GM23338 (cell line): ENCODE data around the gene RNH1. TPM values are rescaled to one million over a fixed set of nuclear protein-coding genes. Genes with fewer than 3 reads are reported as not detected.

Source experiments
- ATAC-seq: fragments of 200-7000 bp; cut with Tn5 transposase; 3 replicates; pipeline ENCODE4 v1.9.1; 2020
- DNase-seq: peaks from one replicate; pipeline ENCODE4 v3.0.0-alpha.2; 2015; ENCODE audit warnings: low spot score
- H2AFZ ChIP-seq: fragments of 200-600 bp; sonication (generic); 2 replicates; pipeline ENCODE4 v1.8.0; 2016; ENCODE audit warnings: antibody characterized with exemption, mild to moderate bottlenecking, moderate library complexity
- H3F3A ChIP-seq: fragments of 200-600 bp; sonication (generic); replicated peaks from 2 replicates; pipeline ENCODE4 v1.8.0; 2017; ENCODE audit warnings: antibody characterized with exemption, mixed run types, low read depth
- H3K27ac ChIP-seq: fragments of 200-600 bp; sonication (generic); 2 replicates; pipeline ENCODE4 v1.6.1; 2016; ENCODE audit warnings: low read depth
- H3K27me3 ChIP-seq: fragments of 200-600 bp; sonication (generic); 2 replicates; pipeline ENCODE4 v1.8.0; 2016; ENCODE audit warnings: mild to moderate bottlenecking, mixed run types, moderate library complexity; ENCODE audit not compliant: insufficient read depth
- H3K36me3 ChIP-seq: fragments of 200-600 bp; sonication (generic); 2 replicates; pipeline ENCODE4 v1.8.0; 2016; ENCODE audit warnings: mild to moderate bottlenecking; ENCODE audit not compliant: insufficient read depth
- H3K4me1 ChIP-seq: fragments of 200-600 bp; sonication (generic); 2 replicates; pipeline ENCODE4 v1.8.0; 2016; ENCODE audit warnings: mild to moderate bottlenecking, moderate library complexity; ENCODE audit not compliant: insufficient read depth
- H3K4me2 ChIP-seq: fragments of 200-600 bp; sonication (generic); 2 replicates; pipeline ENCODE4 v1.7.1; 2017; ENCODE audit warnings: mixed run types
- H3K4me3 ChIP-seq: fragments of 200-600 bp; sonication (generic); 2 replicates; pipeline ENCODE4 v1.6.1; 2016; ENCODE audit warnings: mixed run types
- H3K79me2 ChIP-seq: fragments of 200-600 bp; sonication (generic); replicated peaks from 2 replicates; pipeline ENCODE4 v1.8.0; 2017; ENCODE audit warnings: mild to moderate bottlenecking; ENCODE audit not compliant: insufficient read depth
- H3K9me2 ChIP-seq: fragments of 200-600 bp; sonication (generic); 2 replicates; pipeline ENCODE4 v1.8.0; 2017; ENCODE audit not compliant: insufficient read depth
- H4K20me1 ChIP-seq: fragments of 200-600 bp; sonication (generic); replicated peaks from 2 replicates; pipeline ENCODE4 v1.8.0; 2017; ENCODE audit warnings: mild to moderate bottlenecking; ENCODE audit not compliant: insufficient read depth
- H3K27ac Mint-ChIP-seq: 2 replicates; pipeline ENCODE4 v1.8.0; 2020; ENCODE audit warnings: inconsistent platforms, mild to moderate bottlenecking, moderate library complexity, mixed read lengths
- H3K27me3 Mint-ChIP-seq: 3 replicates; pipeline ENCODE4 v1.8.0; 2022; ENCODE audit warnings: low read depth, mild to moderate bottlenecking, moderate library complexity, mixed read lengths, inconsistent platforms; ENCODE audit not compliant: insufficient read depth, poor library complexity
- H3K36me3 Mint-ChIP-seq: 3 replicates; pipeline ENCODE4 v1.8.0; 2021; ENCODE audit warnings: low read depth, mild to moderate bottlenecking, inconsistent platforms, moderate library complexity, mixed read lengths
- H3K4me1 Mint-ChIP-seq: 3 replicates; pipeline ENCODE4 v1.8.0; 2020; ENCODE audit warnings: mild to moderate bottlenecking, inconsistent platforms, mixed read lengths
- H3K4me3 Mint-ChIP-seq: 3 replicates; pipeline ENCODE4 v1.8.0; 2021; ENCODE audit warnings: moderate library complexity, mild to moderate bottlenecking, inconsistent platforms, mixed read lengths
- H3K9me3 Mint-ChIP-seq: 3 replicates; pipeline ENCODE4 v1.8.0; 2020; ENCODE audit warnings: moderate library complexity, mild to moderate bottlenecking, inconsistent platforms, mixed read lengths
- EZH2phosphoT487 ChIP-seq: fragments of 200-600 bp; sonication (generic); IDR thresholded peaks from one replicate; pipeline ENCODE4 v1.8.1; 2018; ENCODE audit warnings: antibody characterized with exemption; ENCODE audit not compliant: unreplicated experiment
- NANOG ChIP-seq: IDR thresholded peaks from 2 replicates; pipeline ENCODE4 v1.6.1; 2016; ENCODE audit warnings: antibody characterized with exemption, borderline replicate concordance
- POLR2AphosphoS5 ChIP-seq: IDR thresholded peaks from 2 replicates; pipeline ENCODE4 v1.6.1; 2016; ENCODE audit warnings: antibody characterized with exemption, low read depth
- ZNF114 ChIP-seq: fragments of 250-450 bp; sonication (Bioruptor Pico); IDR thresholded peaks from 2 replicates; pipeline ENCODE4 v1.5.0; 2020; ENCODE audit warnings: mild to moderate bottlenecking, moderate library complexity
- ZNF331 ChIP-seq: fragments of 250-450 bp; sonication (Bioruptor Pico); IDR thresholded peaks from 2 replicates; pipeline ENCODE4 v1.5.0; 2020; ENCODE audit warnings: low read depth, mild to moderate bottlenecking, moderate library complexity
- polyA plus RNA-seq: library from polyadenylated mRNA; unstranded; fragments of >200 nt; fragmentation: Nextera tagmentation; extraction: Ambion mirVana; gene quantifications from 2 replicates; pipeline ENCODE4 v1.2.1, GENCODE V29; 2016
- total RNA-seq: library from RNA; depleted of rRNA; stranded (reverse); fragments of >200 nt; shearing (Covaris generic); gene quantifications from 2 replicates; pipeline ENCODE4 v1.2.3, GENCODE V29; 2014
- TF ChIP-seq, protein P1 (sequence below): IDR thresholded peaks from 2 replicates; pipeline ENCODE4 v1.6.1; 2016; ENCODE audit warnings: antibody characterized with exemption
- TF ChIP-seq, protein P2 (sequence below), 2 experiments: fragments of 200-600 bp in 1 of 2; sonication (generic) in 1 of 2; conservative IDR thresholded peaks; 2 replicates each; pipeline versions ENCODE4 v1.5.1 to v1.6.1; 2016 to 2017; ENCODE audit warnings: antibody characterized with exemption in 2 of 2, low read depth in 2 of 2, mild to moderate bottlenecking in 2 of 2, moderate library complexity in 1 of 2

Gene RNH1
- total and polyA plus RNA-seq, 2 experiments from 2014 or later: 33.3 to 56.3 TPM

DNA sequence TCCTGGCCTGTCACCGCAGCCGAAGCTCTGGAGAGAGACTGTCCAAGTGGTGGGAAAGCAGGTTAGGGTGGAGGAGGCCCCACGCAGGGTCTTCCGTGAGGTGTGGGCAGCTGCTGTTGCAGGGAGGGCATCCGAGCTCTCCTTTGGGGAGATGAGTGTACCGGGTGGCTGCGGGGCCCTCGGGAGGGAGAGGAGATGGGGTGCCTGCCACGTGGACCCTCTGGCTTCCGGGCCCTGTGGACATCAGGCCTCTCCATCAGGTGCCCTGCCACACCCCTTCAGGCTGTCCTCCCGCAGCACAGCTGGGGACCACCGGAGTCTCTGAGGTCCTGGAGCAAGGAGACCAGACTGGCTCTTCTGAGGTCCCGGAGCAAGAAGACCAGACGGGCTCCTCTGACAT lies 55.3 kb downstream of the RNH1 start (continued):
- TF ChIP-seq, protein P1, sequence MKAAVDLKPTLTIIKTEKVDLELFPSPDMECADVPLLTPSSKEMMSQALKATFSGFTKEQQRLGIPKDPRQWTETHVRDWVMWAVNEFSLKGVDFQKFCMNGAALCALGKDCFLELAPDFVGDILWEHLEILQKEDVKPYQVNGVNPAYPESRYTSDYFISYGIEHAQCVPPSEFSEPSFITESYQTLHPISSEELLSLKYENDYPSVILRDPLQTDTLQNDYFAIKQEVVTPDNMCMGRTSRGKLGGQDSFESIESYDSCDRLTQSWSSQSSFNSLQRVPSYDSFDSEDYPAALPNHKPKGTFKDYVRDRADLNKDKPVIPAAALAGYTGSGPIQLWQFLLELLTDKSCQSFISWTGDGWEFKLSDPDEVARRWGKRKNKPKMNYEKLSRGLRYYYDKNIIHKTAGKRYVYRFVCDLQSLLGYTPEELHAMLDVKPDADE: no peak
- TF ChIP-seq, protein P2, sequence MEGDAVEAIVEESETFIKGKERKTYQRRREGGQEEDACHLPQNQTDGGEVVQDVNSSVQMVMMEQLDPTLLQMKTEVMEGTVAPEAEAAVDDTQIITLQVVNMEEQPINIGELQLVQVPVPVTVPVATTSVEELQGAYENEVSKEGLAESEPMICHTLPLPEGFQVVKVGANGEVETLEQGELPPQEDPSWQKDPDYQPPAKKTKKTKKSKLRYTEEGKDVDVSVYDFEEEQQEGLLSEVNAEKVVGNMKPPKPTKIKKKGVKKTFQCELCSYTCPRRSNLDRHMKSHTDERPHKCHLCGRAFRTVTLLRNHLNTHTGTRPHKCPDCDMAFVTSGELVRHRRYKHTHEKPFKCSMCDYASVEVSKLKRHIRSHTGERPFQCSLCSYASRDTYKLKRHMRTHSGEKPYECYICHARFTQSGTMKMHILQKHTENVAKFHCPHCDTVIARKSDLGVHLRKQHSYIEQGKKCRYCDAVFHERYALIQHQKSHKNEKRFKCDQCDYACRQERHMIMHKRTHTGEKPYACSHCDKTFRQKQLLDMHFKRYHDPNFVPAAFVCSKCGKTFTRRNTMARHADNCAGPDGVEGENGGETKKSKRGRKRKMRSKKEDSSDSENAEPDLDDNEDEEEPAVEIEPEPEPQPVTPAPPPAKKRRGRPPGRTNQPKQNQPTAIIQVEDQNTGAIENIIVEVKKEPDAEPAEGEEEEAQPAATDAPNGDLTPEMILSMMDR (conservative IDR thresholded peaks at IDR 0.05; ENCODE audit: low read depth in 2 of 2): no peak

DNA sequence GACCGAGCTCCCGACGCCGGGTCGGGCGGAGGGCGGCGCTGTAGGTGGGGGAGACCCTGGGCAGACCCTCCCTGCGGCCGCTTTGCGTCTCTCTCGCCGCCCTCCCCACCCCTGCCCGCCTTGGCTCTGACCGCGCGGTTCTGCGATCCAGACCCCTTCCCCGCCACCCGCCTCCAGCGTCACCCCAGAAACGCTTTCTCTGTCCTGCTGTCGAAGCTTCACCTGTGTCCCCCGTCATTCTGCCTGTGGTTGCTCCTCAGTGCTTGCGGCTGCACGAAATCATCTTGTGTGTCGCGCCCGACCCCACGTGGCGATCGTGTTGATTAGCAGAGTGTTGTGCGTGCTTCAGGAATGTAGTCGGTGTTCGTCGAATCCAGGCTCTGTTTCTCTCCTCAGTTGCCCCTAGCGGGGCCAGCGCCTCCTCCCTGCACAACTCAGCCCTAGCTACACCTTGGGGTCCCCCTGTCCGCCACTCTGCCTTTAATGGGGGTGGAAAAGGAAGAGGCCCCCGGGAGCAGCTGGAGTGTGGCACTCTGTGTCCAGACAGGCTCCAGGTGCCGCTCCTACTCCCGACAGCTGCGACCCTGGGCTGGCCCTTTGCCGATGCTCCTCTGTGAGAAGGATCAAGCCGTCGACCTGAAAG lies 56.1 kb downstream of the RNH1 start:
- no peaks in the 10 kb centered on the region; the same call in 2 of the 3 replicates for H3K9me3 Mint-ChIP-seq
- peaks cover 34% of the 10 kb centered on the region for H3K36me3 Mint-ChIP-seq
- H3F3A ChIP-seq: peaks cover 24% of the 10 kb centered on the region
- H2AFZ ChIP-seq: no peak overlapping the region
- H3K27ac ChIP-seq: no peak overlapping the region
- peak; percentile 7 for ATAC-seq
- peak overlapping the region; percentile 85 for H3K27ac Mint-ChIP-seq
- no peaks in the 10 kb centered on the region; the same call in 1 of the 2 replicates for H3K36me3 ChIP-seq
- H3K4me3 ChIP-seq: peak overlapping the region; percentile 90
- peaks cover 56% of the 10 kb centered on the region for H3K79me2 ChIP-seq
- H3K4me3 Mint-ChIP-seq: peak overlapping the region; percentile 96
- H3K27me3 ChIP-seq: no peaks in the 10 kb centered on the region
- H3K4me2 ChIP-seq: peak overlapping the region; percentile 94
- peak; percentile 79 for DNase-seq
- TF ChIP-seq, protein P2 (conservative IDR thresholded peaks at IDR 0.05; ENCODE audit: low read depth in 2 of 2): peak in 1 of 2 experiments; percentile 49; a peak in 2 of 4 replicates
- TF ChIP-seq POLR2AphosphoS5: no peak
- no peak for TF ChIP-seq ZNF331 (CRISPR knock-in tag)
- TF ChIP-seq ZNF114 (CRISPR knock-in tag): no peak
- TF ChIP-seq NANOG: no peak
- no peak for TF ChIP-seq EZH2phosphoT487
- H3K27me3 Mint-ChIP-seq: peaks cover 20% of the 10 kb centered on the region
- H3K9me2 ChIP-seq: no peaks in the 10 kb centered on the region
- H4K20me1 ChIP-seq: peaks cover 15% of the 10 kb centered on the region
- H3K4me1 Mint-ChIP-seq: peaks cover 22% of the 10 kb centered on the region
- peaks cover 30% of the 10 kb centered on the region for H3K4me1 ChIP-seq
